ENCODE results near the gene OR6C76.
"Not testable (repeated sequence)": the region's sequence is repeated elsewhere in the genome, so short reads cannot be mapped to it uniquely, and the experiment has no call there.

Gene OR6C76

DNA sequence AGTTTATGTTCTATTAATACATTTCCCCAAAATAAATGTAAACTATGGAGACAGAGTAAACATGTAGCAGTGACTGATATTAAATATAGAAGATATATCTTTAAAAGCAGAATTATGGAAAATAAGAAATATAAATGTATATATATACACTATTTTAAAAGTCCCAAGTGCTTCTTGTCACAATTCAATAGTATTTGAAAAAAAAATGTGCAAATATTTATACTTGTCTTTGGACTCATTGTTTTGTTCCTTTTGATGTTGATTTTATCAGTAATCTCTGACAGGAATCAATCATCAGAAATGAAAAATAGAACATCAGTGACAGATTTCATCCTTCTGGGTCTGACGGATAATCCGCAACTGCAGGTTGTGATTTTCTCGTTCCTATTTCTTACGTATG is at the start of gene OR6C76:
Gene OR6C76 (plus strand): TSS at position 301 of the 400 bp plus-strand sequence. CDS start 0 bp downstream, at position 301.
- DNase-seq, result no peak

DNA sequence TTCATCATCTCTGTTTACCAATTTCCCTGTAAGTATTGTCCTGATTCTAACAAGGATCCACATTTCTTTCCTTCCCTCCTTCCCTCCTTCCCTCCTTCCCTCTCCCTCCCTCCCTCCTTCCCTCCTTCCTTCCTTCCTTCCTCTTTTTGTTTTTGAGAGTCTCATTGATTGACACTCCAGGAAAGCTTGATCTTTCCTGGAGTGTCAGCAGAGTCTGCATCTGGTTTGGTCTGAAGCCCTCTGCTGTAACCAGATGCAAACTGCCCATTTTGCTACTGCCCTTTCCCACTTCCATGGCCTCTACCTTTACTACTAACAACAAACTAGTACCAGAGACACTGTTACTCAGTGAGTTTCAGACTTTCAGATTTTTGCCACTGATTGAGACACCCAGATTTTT is 40.2 kb upstream of the OR6C76 start:
- no peak for DNase-seq

DNA sequence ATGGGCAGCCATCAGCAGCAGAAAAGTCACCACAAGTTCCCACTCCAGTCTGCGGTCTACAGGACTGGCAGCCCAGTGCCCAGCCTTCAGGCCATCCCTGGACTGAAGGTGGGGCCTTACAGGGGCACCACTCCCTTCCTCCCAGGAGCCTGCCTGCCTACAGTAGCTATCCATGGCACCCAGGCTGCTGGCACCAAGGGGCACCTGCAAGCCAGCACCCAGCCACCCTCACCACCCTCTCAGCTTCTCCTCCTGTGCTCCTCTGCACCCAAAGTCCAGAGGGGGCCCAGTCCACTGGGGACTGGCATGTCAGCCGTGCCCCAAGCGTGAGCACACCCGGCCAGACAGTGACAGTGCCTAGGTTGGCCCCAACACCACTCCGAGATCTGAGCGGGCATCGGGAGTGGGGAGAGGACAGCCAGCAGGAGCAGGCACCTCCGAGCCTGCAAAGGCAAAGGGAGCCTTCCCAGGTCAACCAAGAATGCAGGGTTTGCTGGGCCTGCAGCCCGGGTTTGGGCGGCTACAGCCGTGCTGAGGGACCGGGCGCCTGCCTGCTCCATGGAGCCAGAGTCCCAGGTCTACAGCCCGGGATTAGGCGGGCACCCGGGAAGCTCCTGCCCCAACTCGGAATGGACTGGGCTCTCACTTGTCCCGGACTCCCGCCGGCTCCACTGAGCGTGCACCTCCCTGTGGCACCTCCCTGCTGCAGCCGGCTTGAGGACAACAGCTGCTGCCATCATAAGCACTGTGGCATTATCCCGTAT is 33.8 kb upstream of the OR6C76 start:
- DNase-seq, result no peak

DNA sequence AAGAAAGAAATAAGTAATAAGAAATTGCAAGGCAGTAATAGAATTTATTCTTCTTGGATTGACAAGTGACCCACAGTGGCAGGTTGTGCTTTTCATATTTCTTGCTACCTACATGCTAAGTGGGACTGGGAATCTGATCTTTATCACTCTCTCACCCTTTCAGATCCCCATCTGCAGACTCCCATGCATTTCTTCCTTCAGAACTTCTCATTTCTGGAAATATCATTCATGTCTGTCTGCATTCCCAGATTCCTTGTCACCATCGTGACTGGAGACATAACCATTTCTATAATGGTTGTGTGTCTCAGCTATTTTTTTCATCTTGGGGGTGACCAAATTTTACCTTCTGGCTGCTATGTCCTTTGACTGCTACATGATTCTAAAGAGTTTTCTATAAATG is 29.7 kb upstream of the OR6C76 start:
- DNase-seq, result no peak

DNA sequence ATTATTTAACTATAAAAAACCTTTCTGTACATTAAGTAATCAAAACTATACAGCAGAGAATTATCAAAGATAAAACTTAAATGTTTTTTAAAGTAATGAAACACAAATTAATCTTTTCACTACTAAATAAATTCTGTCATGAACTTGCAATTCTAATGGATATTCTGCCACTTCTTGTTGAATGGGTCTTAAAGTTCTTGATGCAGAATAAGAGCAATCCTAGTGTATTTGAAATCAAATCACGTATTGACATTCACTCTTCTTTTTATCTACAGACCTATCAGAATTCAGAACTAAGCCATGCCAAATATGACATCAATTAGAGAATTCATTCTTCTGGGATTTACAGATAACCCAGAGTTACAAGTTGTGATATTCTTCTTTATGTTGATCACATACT is 25.8 kb upstream of the OR6C76 start, which contains the start of gene OR6C65:
Gene OR6C65 (plus strand): TSS at position 301 of the 400 bp plus-strand sequence. CDS start 0 bp downstream, at position 301.
- no peak for DNase-seq

DNA sequence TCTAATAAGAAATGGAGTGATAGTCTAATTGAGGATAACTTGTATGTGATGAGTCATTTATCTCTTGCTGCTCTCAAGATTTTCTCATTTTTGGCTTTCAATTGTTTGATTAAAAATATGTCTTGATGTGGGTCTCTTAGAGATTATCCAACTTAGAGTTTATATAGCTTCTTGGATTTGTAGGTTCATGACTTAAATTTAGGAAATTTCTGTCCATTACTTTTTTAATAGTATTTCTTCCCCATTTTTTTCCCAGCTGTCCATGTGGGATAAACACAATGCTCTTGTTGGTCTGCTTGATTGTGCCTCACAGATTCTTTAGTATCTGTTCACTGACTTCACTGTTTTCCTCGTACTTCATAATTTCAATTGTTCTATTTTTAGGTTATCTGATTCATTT is 18.2 kb upstream of the OR6C76 start:
- no peak for DNase-seq

DNA sequence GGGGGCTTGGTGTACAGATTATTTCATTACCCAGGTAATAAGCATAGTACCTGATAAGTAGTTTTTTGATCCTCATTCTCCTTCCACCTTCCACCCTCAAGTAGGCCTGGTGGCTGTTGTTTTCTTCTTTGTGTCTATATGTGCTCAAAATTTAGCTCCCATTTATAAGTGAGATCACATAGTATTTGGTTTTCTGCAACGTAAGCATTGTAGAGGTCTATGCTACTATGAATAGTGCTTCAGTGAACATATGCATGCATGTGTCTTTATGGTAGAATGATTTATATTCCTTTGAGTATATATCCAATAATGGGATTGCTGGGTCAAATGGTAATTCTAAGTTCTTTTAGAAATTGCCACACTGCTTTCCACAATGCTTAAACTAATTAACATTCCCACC is 16.9 kb upstream of the OR6C76 start:
- DNase-seq, result not testable (repeated sequence)

DNA sequence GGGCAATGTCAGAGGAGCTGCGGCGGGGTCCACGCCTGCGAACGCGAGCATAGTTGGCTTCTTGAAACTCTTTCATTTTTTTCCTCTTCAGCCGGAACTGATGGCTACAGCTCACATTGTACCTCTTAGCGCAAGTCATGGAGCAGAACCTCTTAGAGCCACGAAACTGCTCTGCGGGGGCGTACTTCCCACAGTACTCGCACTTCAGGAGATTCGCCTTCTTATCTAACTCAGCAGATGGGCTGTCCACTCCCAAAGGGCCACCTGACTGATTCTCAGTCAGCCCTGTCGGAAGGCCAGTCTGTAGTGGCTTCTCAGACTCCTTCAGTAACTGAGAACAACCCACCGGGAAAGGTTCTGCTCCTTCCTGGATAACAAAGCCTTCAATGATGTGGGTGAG is 13.9 kb upstream of the OR6C76 start:
- not testable (repeated sequence) for DNase-seq

DNA sequence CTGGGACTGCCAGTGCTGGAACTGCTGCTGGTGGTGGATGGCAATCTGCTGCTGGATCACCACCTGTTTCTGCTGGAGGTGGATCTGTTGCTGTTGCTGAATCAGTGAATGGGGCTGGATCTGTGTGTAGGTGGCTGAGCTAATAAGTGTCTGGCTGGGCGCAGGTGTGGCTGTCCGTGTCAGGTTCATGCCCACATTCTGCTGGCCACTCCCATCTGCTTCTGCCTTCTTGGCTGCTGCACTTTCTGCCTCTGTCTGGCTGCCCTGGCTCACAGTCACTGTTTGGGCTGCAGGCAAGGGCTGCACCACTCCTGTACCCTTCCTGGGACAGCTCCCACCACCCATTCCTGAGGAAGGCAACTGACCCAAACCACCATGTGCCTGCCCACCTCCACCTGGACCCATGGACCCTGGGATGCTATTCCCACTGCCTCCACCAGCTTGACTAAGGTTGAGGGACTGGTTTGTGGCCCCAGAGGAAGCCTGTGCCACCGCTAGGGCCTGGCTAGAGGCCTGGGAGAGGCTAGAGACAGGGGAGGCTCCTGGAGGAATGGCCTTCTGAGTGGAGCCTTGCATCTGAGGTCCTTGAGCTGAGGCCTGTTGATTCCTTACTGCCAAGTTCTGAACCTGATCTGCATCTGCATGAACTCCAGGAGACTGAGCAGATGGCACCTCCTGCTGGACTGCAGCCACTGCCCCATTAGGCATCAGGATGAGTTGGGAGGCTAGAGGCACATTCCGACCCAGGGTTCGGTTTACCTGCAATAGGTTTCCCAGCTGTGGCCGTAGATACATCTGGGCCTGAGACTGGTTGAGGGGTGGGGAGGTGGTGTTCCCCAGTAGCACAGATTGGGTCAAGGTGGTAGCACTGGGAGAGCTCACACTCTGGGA is 12.3 kb upstream of the OR6C76 start:
- peak; percentile 56 for DNase-seq

DNA sequence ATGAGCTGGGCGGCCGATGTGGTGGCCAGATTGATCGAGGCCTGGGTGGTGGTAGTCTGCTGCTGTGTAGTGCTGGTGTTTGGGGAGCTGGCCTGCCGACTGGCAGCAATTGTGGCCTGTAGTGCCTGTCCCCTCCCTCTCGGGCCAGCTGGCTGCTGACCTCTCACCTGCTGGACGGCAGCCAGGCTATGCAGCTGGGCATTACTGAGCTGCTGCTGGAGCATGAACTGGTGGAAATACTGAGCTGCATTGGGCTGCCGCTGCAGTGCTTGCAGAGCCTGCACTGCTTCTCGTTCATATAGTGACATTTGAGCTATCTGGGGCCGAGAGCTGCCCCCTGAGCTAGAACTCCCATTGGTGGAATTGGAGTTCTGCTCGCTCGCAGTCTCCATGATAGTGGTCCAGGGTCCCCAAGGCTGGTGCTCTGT is 11.6 kb upstream of the OR6C76 start:
- DNase-seq, result peak; percentile 61

DNA sequence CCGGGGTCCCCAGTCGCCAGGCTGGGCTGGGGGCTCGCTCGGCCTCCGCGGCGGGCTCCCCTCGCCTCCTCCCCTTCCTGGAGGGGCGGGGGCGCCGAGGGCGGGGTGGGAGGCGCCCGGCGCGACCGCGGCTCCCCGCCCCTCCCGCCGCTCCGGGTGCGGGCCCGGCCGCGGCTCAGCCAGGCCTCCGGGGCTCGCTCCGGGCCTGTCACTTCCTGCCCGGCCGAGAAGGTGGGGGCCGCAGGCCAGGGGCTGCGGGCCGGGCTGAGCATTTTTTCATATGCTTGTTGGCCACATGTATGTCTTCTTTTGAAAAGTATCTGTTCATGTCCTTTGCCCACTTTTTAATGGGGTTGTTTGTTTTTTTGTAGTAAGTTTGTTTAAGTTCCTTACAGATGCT is 11.2 kb upstream of the OR6C76 start:
- DNase-seq, result peak; percentile 22

DNA sequence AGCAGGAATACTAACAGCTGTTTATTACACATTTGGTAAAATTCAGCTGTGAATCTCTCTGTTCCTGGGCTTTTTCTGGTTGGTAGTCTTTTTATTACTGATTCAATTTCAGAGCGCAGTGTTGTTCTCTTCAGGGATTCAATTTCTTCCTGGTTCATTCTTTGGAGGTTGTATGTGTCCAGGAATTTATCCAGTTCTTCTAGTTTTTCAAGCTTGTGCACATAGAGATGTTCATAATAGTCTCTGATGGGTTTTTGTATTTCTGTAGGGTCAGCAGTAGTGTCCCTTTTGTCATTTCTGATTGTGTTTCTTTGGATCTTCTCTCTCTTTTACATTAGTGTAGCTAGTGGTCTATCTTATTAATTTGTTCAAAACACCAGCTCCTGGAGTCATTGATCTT is 9.1 kb upstream of the OR6C76 start:
- DNase-seq, result peak; percentile 8

DNA sequence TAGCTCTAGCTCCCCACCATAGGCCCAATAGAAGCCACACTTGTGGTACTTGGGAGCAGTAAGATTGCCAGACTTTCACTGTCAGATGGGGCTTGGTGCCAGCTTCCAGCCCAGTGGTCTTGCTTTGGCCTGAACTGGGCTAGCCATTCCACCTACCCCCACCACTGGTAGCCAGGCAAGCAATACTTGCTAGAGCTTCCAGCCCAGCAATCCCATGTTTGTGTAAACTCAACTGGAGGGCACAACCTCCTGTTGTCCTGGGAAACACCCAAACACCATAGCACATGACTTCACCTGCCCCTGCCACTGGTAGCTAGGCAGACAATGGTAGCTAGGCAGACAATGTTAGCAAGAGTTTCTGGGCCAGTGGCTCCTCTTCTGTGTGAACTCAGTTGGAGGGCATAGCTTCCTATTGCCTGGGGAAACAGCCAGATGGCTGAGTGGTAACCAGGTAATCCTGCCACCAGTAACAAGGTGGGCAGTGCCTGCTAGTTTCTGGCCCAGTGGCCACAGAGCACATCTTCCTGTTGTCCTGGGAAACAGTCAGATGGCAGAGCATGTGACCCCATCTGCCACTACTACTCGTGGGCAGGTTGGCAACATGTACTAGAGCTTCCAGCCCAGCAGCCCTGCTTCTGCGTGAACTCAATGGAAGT is 5.6 kb upstream of the OR6C76 start:
- peak; percentile 52 for DNase-seq

DNA sequence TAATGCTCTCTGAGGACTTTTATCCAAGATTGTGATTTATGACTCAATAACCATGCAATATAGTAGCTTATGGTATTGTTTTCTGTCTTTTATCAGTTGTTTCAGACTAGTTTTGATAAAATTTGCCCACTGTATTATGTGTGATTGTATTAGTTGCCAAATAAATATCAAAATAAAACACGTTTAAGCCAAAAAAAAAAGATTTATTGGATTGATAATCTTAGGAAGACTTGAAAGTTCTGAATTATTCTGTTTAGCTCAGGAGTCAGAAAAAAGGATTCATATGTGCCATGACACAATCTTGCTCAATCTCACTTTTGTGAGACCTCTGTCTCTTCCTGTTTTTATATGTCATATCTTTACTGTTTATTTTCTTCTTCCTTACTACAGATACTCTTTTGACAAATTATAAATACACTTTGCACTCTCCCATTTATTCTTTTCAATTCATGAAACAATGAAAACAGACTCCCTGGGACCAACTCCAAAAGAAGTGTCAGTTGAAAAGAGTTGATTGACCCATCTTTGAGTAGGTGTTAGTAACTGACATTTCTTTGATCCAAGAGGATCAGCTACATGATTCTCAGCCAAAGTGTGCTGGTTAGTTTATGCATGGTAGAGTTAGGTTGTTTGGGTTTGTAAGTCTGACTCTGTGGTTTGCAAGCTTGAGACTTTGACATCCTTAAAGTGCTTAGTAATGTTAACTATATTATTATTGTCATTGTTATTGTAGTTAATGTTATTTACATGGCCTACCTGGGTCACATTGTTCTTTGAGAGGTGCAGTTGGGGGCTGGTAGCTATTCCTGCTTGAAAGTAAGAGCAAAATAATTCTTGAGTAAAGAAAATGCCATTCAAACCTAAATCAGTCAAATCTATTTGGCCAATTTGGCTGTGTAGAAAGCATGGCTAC is 2.5 kb downstream of the OR6C76 start:
- no peak for DNase-seq

DNA sequence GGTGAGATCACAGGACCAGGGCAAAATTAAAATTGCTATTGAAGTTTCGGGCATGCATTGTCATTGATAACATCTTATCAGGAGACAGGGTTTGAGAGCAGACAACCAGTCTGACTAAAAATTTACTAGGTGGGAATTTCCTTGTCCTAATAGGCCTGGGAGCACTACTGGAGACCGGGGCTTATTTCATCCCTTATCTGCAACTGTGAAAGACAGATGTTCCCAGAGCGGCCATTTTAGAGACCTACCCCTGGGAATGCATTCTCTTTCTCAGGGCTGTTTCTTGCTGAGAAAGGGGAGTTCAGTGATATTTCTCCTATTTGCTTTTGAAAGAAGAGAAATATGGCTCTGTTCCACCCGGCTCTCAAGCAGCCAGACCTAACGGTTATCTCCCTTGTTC is 15.2 kb downstream of the OR6C76 start:
- not testable (repeated sequence) for DNase-seq

DNA sequence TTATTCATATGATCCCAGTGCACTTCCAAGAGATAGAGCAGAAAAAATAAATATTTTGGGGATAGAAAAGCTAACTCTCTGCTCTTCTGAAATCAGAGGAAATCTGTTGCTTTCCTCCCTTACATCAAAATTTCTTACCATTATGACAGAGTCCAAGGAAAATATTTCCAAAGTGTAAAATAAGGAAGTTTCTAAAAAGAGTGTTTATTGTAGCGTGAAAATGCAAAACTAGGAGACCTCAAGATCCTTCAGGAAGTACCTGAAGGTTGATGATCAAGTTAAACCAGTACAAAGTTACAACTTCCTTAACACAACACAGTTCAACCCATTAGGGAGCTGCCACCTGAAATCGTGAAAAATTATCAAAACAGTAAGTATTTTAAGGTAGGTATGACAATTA is 17.7 kb downstream of the OR6C76 start, which contains the start of gene OR6C2:
Gene OR6C2 (plus strand): TSS at position 301 of the 400 bp plus-strand sequence. CDS start 8,138 bp downstream, outside the sequence.
- no peak for DNase-seq

DNA sequence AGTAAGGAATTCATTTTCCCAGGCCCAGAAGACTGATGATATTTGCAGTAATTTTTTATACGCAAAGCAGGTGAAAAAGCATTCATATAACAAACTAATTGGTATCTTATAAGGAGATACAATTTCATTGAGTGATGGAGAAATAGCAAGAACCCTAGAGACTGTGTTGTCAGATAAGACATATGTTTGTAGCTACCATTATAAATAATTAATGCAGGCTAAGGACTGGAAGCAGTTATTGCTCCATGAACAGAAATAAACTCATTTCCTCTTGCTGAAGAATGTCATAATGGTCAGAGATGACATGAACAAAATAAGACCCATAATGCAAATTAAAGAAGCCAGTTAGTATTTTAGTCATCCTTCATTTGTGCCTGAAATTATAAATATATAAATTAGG is 19.3 kb downstream of the OR6C76 start:
- no peak for DNase-seq

DNA sequence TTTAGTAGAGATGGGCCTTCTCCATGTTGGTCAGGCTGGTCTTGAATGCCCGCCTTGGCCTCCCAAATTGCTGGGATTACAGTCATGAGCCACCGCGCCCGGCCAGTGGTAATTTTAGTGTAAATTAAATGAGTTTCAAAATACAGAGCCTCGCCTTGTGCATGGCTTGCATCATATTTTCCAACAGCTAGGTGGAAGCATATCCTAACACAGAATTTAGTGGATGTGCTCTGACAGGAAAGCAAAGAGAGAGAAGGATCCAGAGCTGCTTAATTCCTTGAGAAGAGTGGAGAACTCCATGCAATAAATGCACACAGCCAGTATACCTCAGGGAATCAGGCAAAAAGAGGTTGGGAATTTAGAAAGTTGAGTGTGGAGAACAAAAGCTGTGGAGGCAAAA is 20.3 kb downstream of the OR6C76 start:
- DNase-seq, result peak; percentile 53

DNA sequence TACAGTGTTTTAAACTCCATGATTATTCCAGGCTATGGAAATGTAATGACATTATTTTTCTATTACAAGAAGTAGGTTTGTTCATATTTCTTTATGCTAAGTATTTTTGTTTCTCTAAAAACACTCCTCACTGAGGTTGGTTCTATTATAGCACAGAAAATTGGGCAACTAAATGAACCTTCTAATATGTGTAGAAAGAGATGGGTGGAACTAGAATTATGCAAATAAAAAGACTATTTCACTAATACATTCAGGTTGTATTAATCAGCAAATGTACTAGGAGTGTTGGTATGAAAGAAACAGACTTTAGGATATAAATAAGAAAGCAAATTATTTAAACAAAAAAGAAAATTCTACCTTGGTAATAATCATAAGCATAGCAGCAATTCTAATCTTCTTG is 22.8 kb downstream of the OR6C76 start:
- DNase-seq, result no peak

DNA sequence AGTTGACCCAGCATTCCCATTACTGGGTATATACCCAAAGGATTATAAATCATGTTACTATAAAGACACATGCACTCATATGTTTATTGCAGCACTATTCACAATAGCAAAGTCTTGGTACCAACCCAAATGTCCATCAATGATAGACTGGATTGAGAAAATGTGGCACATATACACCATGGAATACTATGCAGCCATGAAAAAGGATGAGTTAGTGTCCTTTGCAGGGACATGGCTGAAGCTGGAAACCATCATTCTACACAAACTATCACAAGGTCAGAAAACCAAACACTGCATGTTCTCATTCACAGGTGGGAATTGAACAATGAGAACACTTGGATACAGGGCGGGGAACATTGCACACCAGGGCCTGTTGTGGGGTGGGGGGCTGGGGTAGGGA is 38.9 kb downstream of the OR6C76 start:
- DNase-seq, result not testable (repeated sequence)

DNA sequence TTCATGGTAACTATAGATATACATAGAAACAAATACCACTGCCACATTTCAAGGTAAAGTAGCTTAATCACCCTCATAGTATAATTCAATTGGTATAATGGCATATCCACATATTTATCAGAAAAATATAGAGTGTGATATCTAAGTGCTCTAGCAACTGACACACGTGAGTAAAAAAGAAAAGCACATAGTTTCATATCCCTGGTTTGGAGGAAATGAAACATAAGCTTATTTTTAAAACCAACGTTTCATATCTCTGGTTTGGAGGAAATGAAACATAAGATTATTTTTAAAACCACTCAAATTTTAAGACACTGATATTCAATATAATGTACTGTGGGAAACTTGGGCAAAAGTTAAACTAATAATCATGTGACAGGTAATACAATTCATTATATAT is 41.8 kb downstream of the OR6C76 start:
- no peak for DNase-seq

DNA sequence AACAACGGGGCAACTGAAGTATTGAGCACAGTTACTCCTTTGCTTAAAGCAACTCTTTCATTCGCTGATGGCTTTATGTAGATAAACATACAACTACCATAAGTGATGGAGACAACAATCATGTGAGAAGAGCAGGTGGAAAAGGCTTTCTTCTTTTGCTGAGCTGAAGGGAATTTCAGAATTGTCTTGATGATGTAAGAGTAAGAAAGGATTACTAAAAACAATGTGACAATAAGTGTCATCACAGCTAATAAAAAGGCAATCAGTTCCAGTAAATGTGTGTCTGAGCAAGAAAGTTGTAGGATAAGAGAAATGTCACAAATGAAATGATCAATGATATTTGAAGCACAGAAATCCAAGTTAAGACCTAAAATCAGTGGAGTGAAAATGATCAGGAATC is 43.2 kb downstream of the OR6C76 start:
- DNase-seq, result no peak
